ENCODE measurements around the gene PSMC1. TPM values are rescaled to one million over a fixed set of nuclear protein-coding genes. Genes with fewer than 3 reads are reported as not detected.
"Not testable (repeated sequence)": the region's sequence is repeated elsewhere in the genome, so short reads cannot be mapped to it uniquely, and the experiment has no call there.

The PSMC1 gene
- polyA plus RNA-seq, 1 donor from 2014 or later: 287 TPM

DNA sequence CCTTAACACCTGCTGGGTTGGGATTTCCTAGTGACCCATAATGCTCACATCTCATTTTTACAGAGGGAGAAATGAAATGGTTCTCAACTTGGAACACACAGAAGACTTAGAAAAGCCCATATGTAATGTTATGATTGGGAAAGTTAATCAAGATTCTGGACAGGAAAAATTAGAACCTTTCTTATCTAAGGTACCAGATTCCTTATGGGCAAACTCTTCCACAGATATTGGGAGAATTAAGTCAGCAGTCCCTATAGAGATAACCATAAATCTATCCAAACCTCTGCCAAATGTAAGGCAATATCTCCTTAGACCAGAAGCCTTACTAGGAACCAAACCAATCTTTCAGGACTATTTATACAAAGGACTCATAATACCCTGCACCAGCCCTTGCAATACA, 13.9 kb upstream of the PSMC1 start:
- Histone ChIP-seq H3K27ac (ENCODE audit: low read length) (no peak overlapping the region), H3K79me2 (replicated peaks; ENCODE audit: insufficient read depth, low read length) (no peaks in the 10 kb centered on the region), H3F3A (ENCODE audit: insufficient read depth, low read length, poor library complexity, severe bottlenecking) (no peaks in the 10 kb centered on the region), H2AFZ (ENCODE audit: low read depth, low read length) (no peak overlapping the region), H4K20me1 (ENCODE audit: insufficient read depth) (no peaks in the 10 kb centered on the region), H3K4me3 (ENCODE audit: low read length) (no peak overlapping the region), H3K4me2 (ENCODE audit: low read length) (no peak overlapping the region), H3K9me3 (ENCODE audit: low read length) (peaks cover 7% of the 10 kb centered on the region), H3K27me3 (ENCODE audit: insufficient read depth, low read depth, low read length) (no peaks in the 10 kb centered on the region), H3K9me2 (ENCODE audit: insufficient read depth, low read length) (no peaks in the 10 kb centered on the region), H3K36me3 (ENCODE audit: insufficient read depth, low read length) (no peaks in the 10 kb centered on the region), H3K9ac (ENCODE audit: low read length) (no peak overlapping the region)
- no peak for TF ChIP-seq TAF1 (IDR thresholded peaks at IDR 0.05; ENCODE audit: low read depth)

GRCh38 chr14:90246936-90247335, 9.4 kb upstream of the PSMC1 start:
- H3K36me3 ChIP-seq (ENCODE audit: insufficient read depth, low read length): no peaks in the 10 kb centered on the region
- H3K4me3 ChIP-seq (ENCODE audit: low read length): no peak overlapping the region
- no peak overlapping the region for H2AFZ ChIP-seq (ENCODE audit: low read depth, low read length)
- H4K20me1 ChIP-seq (ENCODE audit: insufficient read depth): no peaks in the 10 kb centered on the region
- H3K27ac ChIP-seq (ENCODE audit: low read length): no peak overlapping the region
- TF ChIP-seq REST (IDR thresholded peaks at IDR 0.05; ENCODE audit: borderline replicate concordance) (no peak), TAF1 (IDR thresholded peaks at IDR 0.05; ENCODE audit: low read depth) (no peak), RAD21 (conservative IDR thresholded peaks at IDR 0.05) (no peak), SMC3 (conservative IDR thresholded peaks at IDR 0.05; ENCODE audit: poor library complexity) (no peak), MXI1 (conservative IDR thresholded peaks at IDR 0.05; ENCODE audit: poor library complexity, severe bottlenecking) (no peak), EP300 (conservative IDR thresholded peaks at IDR 0.05; ENCODE audit: poor library complexity, severe bottlenecking) (no peak)
- H3K9me3 ChIP-seq (ENCODE audit: low read length): no peaks in the 10 kb centered on the region
- H3K9me2 ChIP-seq (ENCODE audit: insufficient read depth, low read length): no peaks in the 10 kb centered on the region
- H3K9ac ChIP-seq (ENCODE audit: low read length): no peak overlapping the region
- H3F3A ChIP-seq (ENCODE audit: insufficient read depth, low read length, poor library complexity, severe bottlenecking): no peaks in the 10 kb centered on the region
- H3K27me3 ChIP-seq (ENCODE audit: insufficient read depth, low read depth, low read length): no peaks in the 10 kb centered on the region
- H3K4me2 ChIP-seq (ENCODE audit: low read length): no peak overlapping the region
- H3K79me2 ChIP-seq (replicated peaks; ENCODE audit: insufficient read depth, low read length): no peaks in the 10 kb centered on the region

- not testable (repeated sequence) for H3K9ac ChIP-seq (ENCODE audit: low read length); H3K9me3 ChIP-seq (ENCODE audit: low read length); H3K27me3 ChIP-seq (ENCODE audit: insufficient read depth, low read depth, low read length); H3K27ac ChIP-seq (ENCODE audit: low read length); H3K36me3 ChIP-seq (ENCODE audit: insufficient read depth, low read length); H3K4me3 ChIP-seq (ENCODE audit: low read length); H2AFZ ChIP-seq (ENCODE audit: low read depth, low read length); H3K4me2 ChIP-seq (ENCODE audit: low read length); H3K79me2 ChIP-seq (replicated peaks; ENCODE audit: insufficient read depth, low read length); H3F3A ChIP-seq (ENCODE audit: insufficient read depth, low read length, poor library complexity, severe bottlenecking); H3K9me2 ChIP-seq (ENCODE audit: insufficient read depth, low read length); H4K20me1 ChIP-seq (ENCODE audit: insufficient read depth)
Measured at GRCh38 chr14:90247441-90247840, 8.9 kb upstream of the PSMC1 start.

DNA sequence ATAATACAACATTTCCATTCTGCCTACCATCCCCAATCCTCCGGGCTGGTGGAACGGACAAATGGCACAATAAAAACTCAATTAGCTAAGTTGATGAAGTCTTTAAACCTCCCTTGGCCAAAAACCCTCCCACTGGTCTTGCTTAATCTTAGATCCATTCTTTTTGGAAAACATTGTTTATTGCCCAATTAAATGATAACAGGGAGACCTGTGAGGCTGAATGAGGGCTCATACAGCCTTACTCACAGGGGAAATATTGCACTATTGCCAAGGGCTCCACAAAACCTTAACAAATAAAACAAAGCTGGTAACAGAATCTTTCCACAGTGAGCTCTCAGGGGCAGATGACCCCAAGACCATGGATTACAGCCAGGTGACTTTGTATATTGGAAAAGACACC, 7.8 kb upstream of the PSMC1 start:
- Histone ChIP-seq H4K20me1 (ENCODE audit: insufficient read depth) (no peaks in the 10 kb centered on the region), H3K9me3 (ENCODE audit: low read length) (no peaks in the 10 kb centered on the region), H3K36me3 (ENCODE audit: insufficient read depth, low read length) (no peaks in the 10 kb centered on the region), H3K4me3 (ENCODE audit: low read length) (no peak overlapping the region), H2AFZ (ENCODE audit: low read depth, low read length) (no peak overlapping the region), H3K4me2 (ENCODE audit: low read length) (no peak overlapping the region), H3F3A (ENCODE audit: insufficient read depth, low read length, poor library complexity, severe bottlenecking) (no peaks in the 10 kb centered on the region), H3K27me3 (ENCODE audit: insufficient read depth, low read depth, low read length) (no peaks in the 10 kb centered on the region), H3K9ac (ENCODE audit: low read length) (no peak overlapping the region), H3K9me2 (ENCODE audit: insufficient read depth, low read length) (no peaks in the 10 kb centered on the region), H3K79me2 (replicated peaks; ENCODE audit: insufficient read depth, low read length) (no peaks in the 10 kb centered on the region), H3K27ac (ENCODE audit: low read length) (no peak overlapping the region)
- no peak for TF ChIP-seq MXI1 (conservative IDR thresholded peaks at IDR 0.05; ENCODE audit: poor library complexity, severe bottlenecking)
- no peak for TF ChIP-seq RAD21 (conservative IDR thresholded peaks at IDR 0.05)
- TF ChIP-seq, protein P1, sequence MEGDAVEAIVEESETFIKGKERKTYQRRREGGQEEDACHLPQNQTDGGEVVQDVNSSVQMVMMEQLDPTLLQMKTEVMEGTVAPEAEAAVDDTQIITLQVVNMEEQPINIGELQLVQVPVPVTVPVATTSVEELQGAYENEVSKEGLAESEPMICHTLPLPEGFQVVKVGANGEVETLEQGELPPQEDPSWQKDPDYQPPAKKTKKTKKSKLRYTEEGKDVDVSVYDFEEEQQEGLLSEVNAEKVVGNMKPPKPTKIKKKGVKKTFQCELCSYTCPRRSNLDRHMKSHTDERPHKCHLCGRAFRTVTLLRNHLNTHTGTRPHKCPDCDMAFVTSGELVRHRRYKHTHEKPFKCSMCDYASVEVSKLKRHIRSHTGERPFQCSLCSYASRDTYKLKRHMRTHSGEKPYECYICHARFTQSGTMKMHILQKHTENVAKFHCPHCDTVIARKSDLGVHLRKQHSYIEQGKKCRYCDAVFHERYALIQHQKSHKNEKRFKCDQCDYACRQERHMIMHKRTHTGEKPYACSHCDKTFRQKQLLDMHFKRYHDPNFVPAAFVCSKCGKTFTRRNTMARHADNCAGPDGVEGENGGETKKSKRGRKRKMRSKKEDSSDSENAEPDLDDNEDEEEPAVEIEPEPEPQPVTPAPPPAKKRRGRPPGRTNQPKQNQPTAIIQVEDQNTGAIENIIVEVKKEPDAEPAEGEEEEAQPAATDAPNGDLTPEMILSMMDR (IDR thresholded peaks at IDR 0.05; ENCODE audit: poor library complexity, severe bottlenecking): no peak
- TF ChIP-seq EP300 (conservative IDR thresholded peaks at IDR 0.05; ENCODE audit: poor library complexity, severe bottlenecking): no peak
- no peak for TF ChIP-seq REST (IDR thresholded peaks at IDR 0.05; ENCODE audit: borderline replicate concordance)
- no peak for TF ChIP-seq SMC3 (conservative IDR thresholded peaks at IDR 0.05; ENCODE audit: poor library complexity)
- TF ChIP-seq TAF1 (IDR thresholded peaks at IDR 0.05; ENCODE audit: low read depth): no peak
- TF ChIP-seq POLR2AphosphoS5 (IDR thresholded peaks at IDR 0.05): no peak
- no peak for TF ChIP-seq EZH2 (IDR thresholded peaks at IDR 0.05; ENCODE audit: borderline replicate concordance, insufficient read depth, low read length, poor library complexity, severe bottlenecking)
